MM.1S (cell line): Measurements from ENCODE around the gene VAV3.

Source experiments
- EZH2 ChIP-seq: fragments of 300-600 bp; sonication (generic); optimal IDR thresholded peaks from 2 replicates; pipeline ENCODE3; 2017; ENCODE audit warnings: low read depth, mild to moderate bottlenecking, antibody characterized with exemption, low read length, mixed read lengths
- EZH2phosphoT487 ChIP-seq: fragments of 300-600 bp; sonication (generic); IDR thresholded peaks from 2 replicates; pipeline ENCODE4 v1.6.1; 2018; ENCODE audit warnings: antibody characterized with exemption, low read length
- TF ChIP-seq, protein P1 (sequence below): fragments of 300-600 bp; sonication (generic); IDR thresholded peaks from 2 replicates; pipeline ENCODE4 v1.5.1; 2016; ENCODE audit warnings: antibody characterized with exemption, low read length, mixed read lengths

DNA sequence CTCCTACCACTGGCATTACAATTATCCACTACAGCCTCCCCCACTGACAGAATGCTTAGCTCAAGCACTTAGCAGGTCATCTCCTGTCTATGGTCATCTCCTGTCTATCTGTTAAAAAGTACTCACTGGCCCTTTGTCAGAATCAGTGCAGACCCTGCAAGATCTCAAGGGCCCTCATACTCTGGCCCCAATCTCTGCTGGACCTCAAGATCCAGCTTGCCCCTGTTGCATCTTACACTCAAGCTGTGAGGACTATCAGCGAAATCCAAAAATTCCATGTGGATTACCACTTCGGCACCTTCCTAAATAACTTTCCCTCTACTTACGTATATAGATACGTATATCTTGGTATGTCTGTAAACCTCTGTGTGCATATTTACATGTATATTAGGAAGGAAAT, 101.6 kb downstream of the VAV3 start:
- no peak for TF ChIP-seq EZH2
- TF ChIP-seq, protein P1, sequence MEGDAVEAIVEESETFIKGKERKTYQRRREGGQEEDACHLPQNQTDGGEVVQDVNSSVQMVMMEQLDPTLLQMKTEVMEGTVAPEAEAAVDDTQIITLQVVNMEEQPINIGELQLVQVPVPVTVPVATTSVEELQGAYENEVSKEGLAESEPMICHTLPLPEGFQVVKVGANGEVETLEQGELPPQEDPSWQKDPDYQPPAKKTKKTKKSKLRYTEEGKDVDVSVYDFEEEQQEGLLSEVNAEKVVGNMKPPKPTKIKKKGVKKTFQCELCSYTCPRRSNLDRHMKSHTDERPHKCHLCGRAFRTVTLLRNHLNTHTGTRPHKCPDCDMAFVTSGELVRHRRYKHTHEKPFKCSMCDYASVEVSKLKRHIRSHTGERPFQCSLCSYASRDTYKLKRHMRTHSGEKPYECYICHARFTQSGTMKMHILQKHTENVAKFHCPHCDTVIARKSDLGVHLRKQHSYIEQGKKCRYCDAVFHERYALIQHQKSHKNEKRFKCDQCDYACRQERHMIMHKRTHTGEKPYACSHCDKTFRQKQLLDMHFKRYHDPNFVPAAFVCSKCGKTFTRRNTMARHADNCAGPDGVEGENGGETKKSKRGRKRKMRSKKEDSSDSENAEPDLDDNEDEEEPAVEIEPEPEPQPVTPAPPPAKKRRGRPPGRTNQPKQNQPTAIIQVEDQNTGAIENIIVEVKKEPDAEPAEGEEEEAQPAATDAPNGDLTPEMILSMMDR: no peak
- no peak for TF ChIP-seq EZH2phosphoT487
